GM19240 (cell line): Measurements from ENCODE around the gene ZNF37A.
"Not testable (repeated sequence)": the region's sequence is repeated elsewhere in the genome, so short reads cannot be mapped to it uniquely, and the experiment has no call there.

Experiments used
- DNase-seq: peaks from one replicate; pipeline ENCODE4 v3.0.0; 2011; ENCODE audit warnings: low spot score; ENCODE audit not compliant: insufficient read length

The ZNF37A gene

DNA sequence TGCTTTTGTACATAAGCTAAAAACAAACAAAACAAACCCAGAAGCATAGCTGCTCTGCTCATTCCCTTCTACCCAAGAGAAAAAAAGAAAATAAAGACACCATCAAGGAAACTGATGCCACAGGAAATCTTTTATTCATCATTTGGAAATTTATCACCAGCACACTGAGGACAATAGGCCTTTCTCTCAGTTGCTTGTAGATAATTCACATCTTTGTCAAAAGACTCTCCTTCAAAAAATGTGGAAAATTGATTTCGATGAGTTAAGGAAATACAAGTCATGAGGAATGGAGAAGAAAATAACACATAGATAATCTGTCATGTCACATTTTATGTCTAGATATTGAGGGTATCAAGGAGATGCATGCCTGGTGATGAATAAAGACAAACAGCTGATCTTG, 53.5 kb downstream of the ZNF37A start:
- DNase-seq: no peak

DNA sequence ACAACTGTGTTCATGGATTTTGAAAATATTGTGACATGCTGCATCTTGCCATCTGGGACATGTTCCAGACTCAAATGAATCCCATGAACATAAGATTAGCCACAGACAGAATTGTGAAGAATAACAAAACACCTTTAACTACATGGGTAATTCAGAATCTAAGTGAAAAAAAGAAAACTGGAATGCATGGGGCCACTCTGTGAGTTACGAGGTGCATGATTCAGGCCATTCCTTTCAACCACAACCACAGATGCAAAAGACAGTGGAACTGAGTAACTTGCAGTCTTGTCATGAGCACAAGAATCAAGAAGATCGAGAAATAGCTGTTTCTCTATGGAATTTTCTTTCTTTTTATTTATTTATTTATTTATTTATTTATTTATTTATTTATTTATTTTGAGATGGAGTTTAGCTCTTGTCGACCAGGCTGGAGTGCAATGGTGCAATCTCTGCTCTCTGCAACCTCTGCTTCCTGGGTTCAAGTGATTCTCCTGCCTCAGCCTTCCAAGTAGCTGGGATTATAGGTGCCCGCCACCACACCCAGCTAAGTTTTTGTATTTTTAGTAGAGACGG, 56.8 kb downstream of the ZNF37A start:
- not testable (repeated sequence) for DNase-seq

DNA sequence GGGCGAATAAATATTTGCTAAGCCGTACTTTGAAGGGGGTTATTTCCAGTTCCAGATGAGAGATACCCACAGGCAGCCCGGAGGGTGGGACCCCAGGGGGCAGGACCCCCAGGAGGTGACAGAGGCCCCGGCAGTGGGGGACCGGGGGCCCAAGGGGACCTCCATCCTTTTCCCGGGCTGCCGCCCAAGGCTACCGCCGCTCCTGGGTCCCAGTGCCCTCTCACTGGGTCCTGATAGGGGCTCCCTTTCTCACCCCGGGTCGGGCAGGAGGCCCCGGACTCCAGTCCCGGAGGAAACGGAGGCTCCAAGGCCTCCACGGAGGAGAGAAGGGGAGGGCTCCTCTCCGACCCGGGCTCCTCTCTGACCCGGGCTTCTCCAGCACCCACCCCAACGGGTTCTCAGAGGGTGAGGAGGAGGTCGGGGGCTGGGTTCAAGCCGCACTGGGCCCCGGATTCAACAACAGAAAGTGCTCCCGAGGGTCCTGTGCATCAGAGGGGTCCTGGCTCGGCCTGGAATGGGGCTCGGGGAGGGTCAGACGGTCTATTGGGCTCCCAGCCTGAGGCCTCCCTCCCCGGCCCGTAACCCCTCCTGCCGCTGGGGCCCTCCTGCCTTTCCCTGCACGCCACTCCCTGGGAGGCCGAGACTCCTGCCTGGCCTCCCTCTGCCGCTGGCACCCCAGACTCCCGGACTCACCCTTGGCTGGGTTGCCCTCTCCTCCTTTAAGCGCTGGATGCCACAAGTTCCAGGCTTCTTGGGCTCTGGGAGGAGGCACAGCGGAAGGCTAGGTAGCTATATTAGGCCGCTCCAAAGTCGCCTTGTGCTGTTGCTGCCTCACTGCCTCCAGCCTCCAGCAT, 62.5 kb downstream of the ZNF37A start:
- DNase-seq: no peak

DNA sequence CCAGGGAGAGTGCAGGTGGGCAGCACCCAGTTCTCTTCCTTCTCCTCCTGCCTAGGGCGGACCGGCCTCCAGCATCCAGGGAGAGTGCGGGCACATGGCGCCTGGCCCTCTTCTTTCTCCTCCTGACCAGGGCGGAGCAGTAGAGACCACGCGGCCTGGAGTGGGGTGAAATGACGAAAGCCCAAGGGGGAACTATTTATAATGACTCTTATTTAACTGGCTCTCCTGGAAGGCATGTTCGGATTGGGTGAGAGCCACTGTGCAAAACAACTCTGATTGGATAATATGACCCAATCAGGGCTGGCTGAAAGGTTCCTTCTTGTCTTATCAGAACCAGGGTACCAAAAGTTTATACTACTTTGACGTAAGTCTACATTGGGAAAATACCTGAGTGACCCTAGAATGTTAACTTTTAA, 63.1 kb downstream of the ZNF37A start:
- no peak for DNase-seq

DNA sequence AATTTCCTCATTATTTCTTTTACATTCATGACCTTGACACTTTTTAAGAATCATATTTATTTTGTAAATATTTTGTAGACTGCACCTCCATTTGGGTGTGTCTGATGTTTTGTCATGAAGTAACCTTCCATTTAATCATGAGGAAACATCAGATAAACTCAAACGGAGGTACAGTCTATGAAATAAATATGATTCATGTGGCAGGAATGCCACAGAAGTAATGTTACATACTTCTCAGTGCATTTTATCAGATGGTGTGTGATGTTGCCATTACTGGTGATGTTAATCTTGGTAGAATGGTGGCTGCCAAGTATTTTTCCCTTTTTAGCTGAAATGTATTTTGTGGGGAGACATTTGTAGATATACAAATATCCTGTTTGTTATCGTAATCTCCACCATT, 64.9 kb downstream of the ZNF37A start:
- DNase-seq: no peak

DNA sequence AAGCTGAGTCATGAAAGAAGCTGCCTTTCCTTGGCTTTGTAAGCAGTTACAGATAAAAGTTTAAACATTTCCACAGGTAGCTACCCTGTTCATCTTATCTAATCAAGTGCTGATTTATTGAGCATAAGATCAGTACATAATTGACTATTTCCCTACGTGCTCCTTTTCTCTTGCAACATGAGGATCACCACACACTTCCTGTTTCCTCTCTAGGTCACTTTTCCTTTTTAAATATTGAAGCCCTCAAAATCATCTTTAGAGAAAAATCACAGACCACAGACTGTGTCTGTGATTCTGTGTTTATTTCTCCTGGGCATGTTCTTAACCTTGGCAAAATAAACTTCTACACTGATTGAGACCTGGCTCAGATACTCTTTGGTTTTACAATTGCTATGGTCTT, 69.5 kb downstream of the ZNF37A start:
- no peak for DNase-seq

DNA sequence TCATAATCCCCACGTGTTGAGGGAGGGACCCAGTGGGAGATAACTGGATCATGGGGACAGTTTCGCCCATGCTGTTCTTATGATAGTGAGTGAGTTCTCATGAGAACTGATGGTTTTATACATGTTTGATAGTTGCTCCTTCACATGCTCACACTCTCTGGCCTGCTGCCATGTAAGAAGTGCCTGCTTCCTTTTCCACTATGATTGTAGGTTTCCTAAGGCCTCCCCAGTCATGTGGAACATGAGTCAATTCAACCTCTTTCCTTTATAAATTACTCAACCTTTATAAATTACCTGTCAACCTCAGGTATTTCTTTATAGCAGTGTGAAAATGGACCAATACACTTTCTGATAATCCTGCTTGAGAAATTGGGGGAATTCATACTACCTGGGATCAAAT, 80.2 kb downstream of the ZNF37A start:
- DNase-seq: no peak

DNA sequence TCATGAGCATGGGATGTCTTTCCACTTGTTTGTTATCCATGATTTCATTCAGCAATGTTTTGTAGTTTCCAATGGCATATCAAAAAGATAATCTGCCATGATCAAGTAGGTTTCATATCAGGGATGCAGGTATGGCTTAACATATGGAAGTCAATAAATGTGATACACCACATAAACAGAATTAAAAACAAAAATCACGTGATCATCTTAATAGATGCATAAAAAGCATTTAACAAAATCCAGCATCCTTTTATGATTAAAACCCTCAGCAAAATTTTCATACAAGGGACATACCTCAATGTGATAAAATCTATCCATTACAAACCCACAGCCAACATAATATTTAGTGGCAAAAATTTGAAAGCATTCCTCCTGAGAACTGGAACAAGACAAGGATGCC, 90.3 kb downstream of the ZNF37A start:
- no peak for DNase-seq
